Bronchial epithelial cell (primary cell): ENCODE data around the gene NMT1. TPM values are rescaled to one million over a fixed set of nuclear protein-coding genes. Genes with fewer than 3 reads are reported as not detected.
A peak's percentile ranks its signal among the peaks of the same experiment; 100 is the strongest.

Experiments used
- DNase-seq: peaks from one replicate; pipeline ENCODE4 v3.0.0-alpha.2; 2010; ENCODE audit warnings: low read depth
- FAIRE-seq: peaks from 2 replicates; lab custom pipeline; 2011; peaks lifted over from hg19 to GRCh38; lab: Jason Lieb, UNC
- H3K27me3 ChIP-seq: 2 replicates; pipeline ENCODE4 v1.5.1; 2011; ENCODE audit warnings: low read length; ENCODE audit not compliant: control insufficient read depth, insufficient read depth
- H3K36me3 ChIP-seq: 2 replicates; pipeline ENCODE4 v1.5.1; 2011; ENCODE audit warnings: low read length; ENCODE audit not compliant: control insufficient read depth, insufficient read depth
- H3K4me3 ChIP-seq: 2 replicates; pipeline ENCODE4 v1.5.1; 2011; ENCODE audit warnings: mild to moderate bottlenecking, low read depth, low read length, control low read depth
- total RNA-seq: library from RNA; depleted of rRNA; stranded (reverse); fragments of >200 nt; gene quantifications from 2 replicates; pipeline ENCODE4 v1.2.1, GENCODE V29; 2014
- TF ChIP-seq, protein P1 (sequence below): IDR thresholded peaks from 2 replicates; pipeline ENCODE4 v1.5.1; 2011; ENCODE audit warnings: mild to moderate bottlenecking, moderate library complexity, low read length, control low read depth, inconsistent platforms; ENCODE audit not compliant: insufficient read depth, severe bottlenecking

The NMT1 gene
- total RNA-seq, 1 donor from 2014 or later: 54.2 TPM

DNA sequence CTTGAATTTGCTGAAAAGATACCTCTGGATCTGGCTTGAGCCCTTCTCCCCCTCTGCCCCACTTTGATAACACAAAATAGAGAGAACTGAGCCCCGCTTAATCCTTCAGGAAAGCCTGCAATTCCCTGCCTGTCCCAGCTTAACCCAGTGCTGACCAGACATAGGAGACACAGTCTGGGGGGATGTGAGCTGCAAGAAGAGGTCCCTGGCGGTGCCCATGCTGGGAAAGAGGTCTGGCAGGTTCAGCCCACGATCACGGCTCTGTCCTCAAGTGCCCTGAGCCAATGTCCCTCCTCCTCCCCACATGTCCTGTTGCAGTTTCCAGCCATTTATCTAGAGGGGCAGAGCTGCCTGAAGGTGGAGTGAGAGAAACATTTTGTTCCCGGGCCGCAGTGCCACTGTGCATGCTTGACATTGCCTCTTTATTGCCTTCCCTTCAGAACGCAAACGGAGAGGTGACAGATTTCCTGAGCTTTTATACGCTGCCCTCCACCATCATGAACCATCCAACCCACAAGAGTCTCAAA, 42.2 kb downstream of the NMT1 start:
- peak; percentile 32 for FAIRE-seq
- Histone ChIP-seq H3K27me3 (no peaks in the 10 kb centered on the region), H3K4me3 (no peak overlapping the region), H3K36me3 (peaks cover 58% of the 10 kb centered on the region)
- TF ChIP-seq, protein P1, sequence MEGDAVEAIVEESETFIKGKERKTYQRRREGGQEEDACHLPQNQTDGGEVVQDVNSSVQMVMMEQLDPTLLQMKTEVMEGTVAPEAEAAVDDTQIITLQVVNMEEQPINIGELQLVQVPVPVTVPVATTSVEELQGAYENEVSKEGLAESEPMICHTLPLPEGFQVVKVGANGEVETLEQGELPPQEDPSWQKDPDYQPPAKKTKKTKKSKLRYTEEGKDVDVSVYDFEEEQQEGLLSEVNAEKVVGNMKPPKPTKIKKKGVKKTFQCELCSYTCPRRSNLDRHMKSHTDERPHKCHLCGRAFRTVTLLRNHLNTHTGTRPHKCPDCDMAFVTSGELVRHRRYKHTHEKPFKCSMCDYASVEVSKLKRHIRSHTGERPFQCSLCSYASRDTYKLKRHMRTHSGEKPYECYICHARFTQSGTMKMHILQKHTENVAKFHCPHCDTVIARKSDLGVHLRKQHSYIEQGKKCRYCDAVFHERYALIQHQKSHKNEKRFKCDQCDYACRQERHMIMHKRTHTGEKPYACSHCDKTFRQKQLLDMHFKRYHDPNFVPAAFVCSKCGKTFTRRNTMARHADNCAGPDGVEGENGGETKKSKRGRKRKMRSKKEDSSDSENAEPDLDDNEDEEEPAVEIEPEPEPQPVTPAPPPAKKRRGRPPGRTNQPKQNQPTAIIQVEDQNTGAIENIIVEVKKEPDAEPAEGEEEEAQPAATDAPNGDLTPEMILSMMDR: no peak
- DNase-seq: no peak

DNA sequence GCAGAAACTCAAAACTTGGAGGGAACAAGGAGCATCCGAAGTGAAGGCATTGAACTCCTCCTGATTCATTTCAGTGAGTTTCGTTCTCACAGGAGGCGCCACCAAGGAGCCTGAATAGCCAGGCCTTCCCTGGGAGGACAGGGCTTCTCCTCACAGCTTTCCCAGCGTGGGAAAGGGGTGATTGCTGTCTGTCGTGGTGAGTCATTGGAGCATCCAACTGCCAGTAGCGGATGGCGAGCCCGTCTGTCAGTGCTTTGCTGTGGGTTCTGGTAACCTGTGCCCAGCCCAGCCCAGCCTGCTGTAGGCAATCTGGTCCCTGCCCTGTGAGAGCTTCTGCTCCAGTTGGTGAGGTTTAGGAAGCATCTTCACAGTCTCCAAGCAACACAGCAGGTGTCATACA, 42.9 kb downstream of the NMT1 start:
- TF ChIP-seq, protein P1: no peak
- no peaks in the 10 kb centered on the region for H3K27me3 ChIP-seq
- H3K4me3 ChIP-seq: no peak overlapping the region
- FAIRE-seq (no peak), DNase-seq (no peak)
- peaks cover 57% of the 10 kb centered on the region for H3K36me3 ChIP-seq

- TF ChIP-seq, protein P1: no peak
- FAIRE-seq: no peak
- Histone ChIP-seq H3K36me3 (peaks cover 55% of the 10 kb centered on the region), H3K4me3 (no peak overlapping the region), H3K27me3 (no peaks in the 10 kb centered on the region)
- DNase-seq: no peak
Measured at GRCh38 chr17:45104497-45104896, 43.4 kb downstream of the NMT1 start.

GRCh38 chr17:45104907-45105624, 43.9 kb downstream of the NMT1 start:
- peaks cover 51% of the 10 kb centered on the region for H3K36me3 ChIP-seq
- DNase-seq (no peak), FAIRE-seq (peak; percentile 23)
- H3K4me3 ChIP-seq: no peak overlapping the region
- TF ChIP-seq, protein P1: no peak
- no peaks in the 10 kb centered on the region for H3K27me3 ChIP-seq

DNA sequence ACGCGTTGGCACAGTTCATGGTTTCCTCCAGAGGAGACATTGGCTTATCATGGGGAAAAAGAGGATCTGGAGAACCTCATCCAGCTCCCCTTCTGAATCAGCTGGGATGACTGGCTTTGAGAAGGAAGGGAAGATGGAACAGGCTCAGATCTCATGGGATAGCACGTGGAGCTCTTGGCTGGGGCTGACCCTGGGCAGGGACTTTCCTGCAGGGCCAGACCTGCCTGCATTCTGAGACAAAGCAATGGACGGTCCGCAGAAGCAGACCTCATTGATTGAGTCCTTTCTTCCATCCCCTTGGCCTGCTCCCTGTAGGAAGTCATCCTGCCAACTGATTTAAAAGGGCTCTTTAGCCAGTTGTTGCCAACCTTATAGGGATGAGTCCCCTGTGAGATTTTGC, 45.0 kb downstream of the NMT1 start:
- TF ChIP-seq, protein P1: no peak
- no peak for DNase-seq
- Histone ChIP-seq H3K36me3 (peaks cover 50% of the 10 kb centered on the region), H3K27me3 (no peaks in the 10 kb centered on the region), H3K4me3 (no peak overlapping the region)
- FAIRE-seq: no peak
